ENCODE measurements around the gene FNDC3B.

- no peak for TF ChIP-seq CTCF (IDR thresholded peaks at IDR 0.05)
- no peak for TF ChIP-seq ZFX (IDR thresholded peaks at IDR 0.05; ENCODE audit: borderline replicate concordance)
Observed at GRCh38 chr3:172136330-172136729, 97.0 kb downstream of the FNDC3B start.
